Measurements from ENCODE around the gene SSH2. TPM values are rescaled to one million over a fixed set of nuclear protein-coding genes. Genes with fewer than 3 reads are reported as not detected.

The SSH2 gene
- total and polyA plus RNA-seq, 2 of the 13 experiments (the other 11 are each of a cell fraction or from before 2014, with no cell fraction given), result 6.0 to 6.4 TPM

DNA sequence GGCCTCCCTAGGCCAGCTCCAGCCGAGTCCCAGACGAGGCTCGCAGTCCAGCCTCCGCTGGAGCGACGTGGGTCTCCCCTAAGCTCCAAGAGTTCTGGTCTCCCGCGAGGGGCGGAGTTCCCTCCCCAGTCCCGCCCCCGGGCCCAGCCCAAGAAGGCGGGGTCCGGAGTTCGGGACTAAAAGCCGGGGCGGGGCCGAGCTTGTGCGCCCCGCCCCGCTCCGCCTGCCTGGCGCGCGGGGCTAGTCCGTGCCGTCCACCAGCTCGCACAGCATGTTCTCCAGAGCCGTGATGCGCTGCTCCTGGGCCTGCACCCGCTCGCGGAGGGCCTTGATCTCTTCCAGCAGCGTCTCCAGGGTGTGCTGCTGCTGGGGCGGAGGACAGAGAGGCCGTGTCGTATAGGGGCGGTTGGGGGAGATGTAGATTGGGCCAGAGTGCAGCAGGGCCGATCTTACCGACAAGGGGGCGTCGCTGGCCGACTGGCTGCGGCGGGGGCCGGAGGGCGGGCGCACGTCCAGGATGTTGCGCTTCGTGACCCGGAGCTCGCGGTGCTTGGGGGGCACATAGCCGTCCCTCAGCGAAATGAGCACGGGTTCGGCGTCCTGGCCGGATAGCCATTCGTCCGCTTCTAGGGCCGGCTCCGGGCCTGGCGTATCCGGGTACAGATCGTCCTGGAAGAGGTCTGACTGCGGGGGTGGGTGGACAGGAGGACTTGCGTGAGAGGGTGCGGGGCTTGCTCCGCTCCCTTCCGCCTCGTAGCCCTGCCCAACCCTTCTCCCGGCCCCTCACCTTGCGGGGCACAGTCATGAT lies 314.3 kb downstream of the SSH2 start (continued):
- no peak for TF ChIP-seq SMARCC2 (IDR thresholded peaks at IDR 0.05)
- TF ChIP-seq ZNF557 (CRISPR knock-in tag; IDR thresholded peaks at IDR 0.05), result no peak
- no peak for TF ChIP-seq ZNF263 (CRISPR knock-in tag; IDR thresholded peaks at IDR 0.05)
- no peak for TF ChIP-seq ZNF235 (CRISPR knock-in tag; IDR thresholded peaks at IDR 0.05; ENCODE audit: borderline replicate concordance)
- no peak for TF ChIP-seq SP140L (CRISPR knock-in tag; IDR thresholded peaks at IDR 0.05; ENCODE audit: borderline replicate concordance)
- TF ChIP-seq LCORL (IDR thresholded peaks at IDR 0.05), result no peak
- no peak for TF ChIP-seq LCORL (CRISPR knock-in tag; IDR thresholded peaks at IDR 0.05)
- no peak for TF ChIP-seq THAP7 (CRISPR knock-in tag; IDR thresholded peaks at IDR 0.05)
- TF ChIP-seq, protein P1, sequence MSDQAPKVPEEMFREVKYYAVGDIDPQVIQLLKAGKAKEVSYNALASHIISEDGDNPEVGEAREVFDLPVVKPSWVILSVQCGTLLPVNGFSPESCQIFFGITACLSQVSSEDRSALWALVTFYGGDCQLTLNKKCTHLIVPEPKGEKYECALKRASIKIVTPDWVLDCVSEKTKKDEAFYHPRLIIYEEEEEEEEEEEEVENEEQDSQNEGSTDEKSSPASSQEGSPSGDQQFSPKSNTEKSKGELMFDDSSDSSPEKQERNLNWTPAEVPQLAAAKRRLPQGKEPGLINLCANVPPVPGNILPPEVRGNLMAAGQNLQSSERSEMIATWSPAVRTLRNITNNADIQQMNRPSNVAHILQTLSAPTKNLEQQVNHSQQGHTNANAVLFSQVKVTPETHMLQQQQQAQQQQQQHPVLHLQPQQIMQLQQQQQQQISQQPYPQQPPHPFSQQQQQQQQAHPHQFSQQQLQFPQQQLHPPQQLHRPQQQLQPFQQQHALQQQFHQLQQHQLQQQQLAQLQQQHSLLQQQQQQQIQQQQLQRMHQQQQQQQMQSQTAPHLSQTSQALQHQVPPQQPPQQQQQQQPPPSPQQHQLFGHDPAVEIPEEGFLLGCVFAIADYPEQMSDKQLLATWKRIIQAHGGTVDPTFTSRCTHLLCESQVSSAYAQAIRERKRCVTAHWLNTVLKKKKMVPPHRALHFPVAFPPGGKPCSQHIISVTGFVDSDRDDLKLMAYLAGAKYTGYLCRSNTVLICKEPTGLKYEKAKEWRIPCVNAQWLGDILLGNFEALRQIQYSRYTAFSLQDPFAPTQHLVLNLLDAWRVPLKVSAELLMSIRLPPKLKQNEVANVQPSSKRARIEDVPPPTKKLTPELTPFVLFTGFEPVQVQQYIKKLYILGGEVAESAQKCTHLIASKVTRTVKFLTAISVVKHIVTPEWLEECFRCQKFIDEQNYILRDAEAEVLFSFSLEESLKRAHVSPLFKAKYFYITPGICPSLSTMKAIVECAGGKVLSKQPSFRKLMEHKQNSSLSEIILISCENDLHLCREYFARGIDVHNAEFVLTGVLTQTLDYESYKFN (CRISPR knock-in tag; conservative IDR thresholded peaks at IDR 0.05), result no peak
- no peak for TF ChIP-seq TOPORS (CRISPR knock-in tag; IDR thresholded peaks at IDR 0.05)
- TF ChIP-seq SMAD1 (CRISPR knock-in tag; IDR thresholded peaks at IDR 0.05; ENCODE audit: borderline replicate concordance, low read depth), result no peak
- peak; percentile 24; the same call in 1 of the 2 replicates for TF ChIP-seq DZIP1 (CRISPR knock-in tag; IDR thresholded peaks at IDR 0.05)
- TF ChIP-seq ZNF281 (CRISPR knock-in tag; IDR thresholded peaks at IDR 0.05; ENCODE audit: borderline replicate concordance), result no peak
- TF ChIP-seq FOXJ3 (CRISPR knock-in tag; IDR thresholded peaks at IDR 0.05; ENCODE audit: borderline replicate concordance), result no peak
- TF ChIP-seq HDAC2 (CRISPR knock-in tag; IDR thresholded peaks at IDR 0.05), result no peak
- no peak for TF ChIP-seq NBN (conservative IDR thresholded peaks at IDR 0.05)
- TF ChIP-seq, protein P2, sequence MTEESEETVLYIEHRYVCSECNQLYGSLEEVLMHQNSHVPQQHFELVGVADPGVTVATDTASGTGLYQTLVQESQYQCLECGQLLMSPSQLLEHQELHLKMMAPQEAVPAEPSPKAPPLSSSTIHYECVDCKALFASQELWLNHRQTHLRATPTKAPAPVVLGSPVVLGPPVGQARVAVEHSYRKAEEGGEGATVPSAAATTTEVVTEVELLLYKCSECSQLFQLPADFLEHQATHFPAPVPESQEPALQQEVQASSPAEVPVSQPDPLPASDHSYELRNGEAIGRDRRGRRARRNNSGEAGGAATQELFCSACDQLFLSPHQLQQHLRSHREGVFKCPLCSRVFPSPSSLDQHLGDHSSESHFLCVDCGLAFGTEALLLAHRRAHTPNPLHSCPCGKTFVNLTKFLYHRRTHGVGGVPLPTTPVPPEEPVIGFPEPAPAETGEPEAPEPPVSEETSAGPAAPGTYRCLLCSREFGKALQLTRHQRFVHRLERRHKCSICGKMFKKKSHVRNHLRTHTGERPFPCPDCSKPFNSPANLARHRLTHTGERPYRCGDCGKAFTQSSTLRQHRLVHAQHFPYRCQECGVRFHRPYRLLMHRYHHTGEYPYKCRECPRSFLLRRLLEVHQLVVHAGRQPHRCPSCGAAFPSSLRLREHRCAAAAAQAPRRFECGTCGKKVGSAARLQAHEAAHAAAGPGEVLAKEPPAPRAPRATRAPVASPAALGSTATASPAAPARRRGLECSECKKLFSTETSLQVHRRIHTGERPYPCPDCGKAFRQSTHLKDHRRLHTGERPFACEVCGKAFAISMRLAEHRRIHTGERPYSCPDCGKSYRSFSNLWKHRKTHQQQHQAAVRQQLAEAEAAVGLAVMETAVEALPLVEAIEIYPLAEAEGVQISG (CRISPR knock-in tag; IDR thresholded peaks at IDR 0.05), result no peak

Data from HepG2 (cell line).